Effector memory CD8-positive, alpha-beta T cell (primary cell): ENCODE data around the gene TNFRSF19.

ENCODE experiments used
- ATAC-seq: fragments of 150-1000 bp; cut with Tn5 transposase; replicated peaks from 2 replicates; pipeline ENCODE4 v1.10.0; 2021; ENCODE audit warnings: mild to moderate bottlenecking, moderate library complexity
- DNase-seq, 3 experiments: peaks; one replicate each; pipeline ENCODE4 v3.0.0; 2021
- H3K27ac Mint-ChIP-seq, 2 donors: one replicate each; pipeline ENCODE4 v1.8.0; 2022; ENCODE audit warnings: mild to moderate bottlenecking in 2 of 2, mixed read lengths in 2 of 2, moderate library complexity in 2 of 2
- H3K27me3 Mint-ChIP-seq, 2 donors: one replicate each; pipeline ENCODE4 v1.8.0; 2022; ENCODE audit warnings: mixed read lengths in 2 of 2
- H3K36me3 Mint-ChIP-seq: one replicate; pipeline ENCODE4 v1.8.0; 2022; ENCODE audit warnings: mild to moderate bottlenecking, moderate library complexity, mixed read lengths; ENCODE audit not compliant: insufficient read depth
- H3K4me1 Mint-ChIP-seq, 2 donors: one replicate each; pipeline ENCODE4 v1.8.0; 2022; ENCODE audit warnings: low read depth in 2 of 2, mixed read lengths in 2 of 2
- H3K4me3 Mint-ChIP-seq, 2 donors: one replicate each; pipeline ENCODE4 v1.8.0; 2022; ENCODE audit warnings: mild to moderate bottlenecking in 2 of 2, mixed read lengths in 2 of 2, moderate library complexity in 2 of 2
- H3K9me3 Mint-ChIP-seq, 2 donors: one replicate each; pipeline ENCODE4 v1.8.0; 2022; ENCODE audit warnings: mixed read lengths in 2 of 2

Gene TNFRSF19

DNA sequence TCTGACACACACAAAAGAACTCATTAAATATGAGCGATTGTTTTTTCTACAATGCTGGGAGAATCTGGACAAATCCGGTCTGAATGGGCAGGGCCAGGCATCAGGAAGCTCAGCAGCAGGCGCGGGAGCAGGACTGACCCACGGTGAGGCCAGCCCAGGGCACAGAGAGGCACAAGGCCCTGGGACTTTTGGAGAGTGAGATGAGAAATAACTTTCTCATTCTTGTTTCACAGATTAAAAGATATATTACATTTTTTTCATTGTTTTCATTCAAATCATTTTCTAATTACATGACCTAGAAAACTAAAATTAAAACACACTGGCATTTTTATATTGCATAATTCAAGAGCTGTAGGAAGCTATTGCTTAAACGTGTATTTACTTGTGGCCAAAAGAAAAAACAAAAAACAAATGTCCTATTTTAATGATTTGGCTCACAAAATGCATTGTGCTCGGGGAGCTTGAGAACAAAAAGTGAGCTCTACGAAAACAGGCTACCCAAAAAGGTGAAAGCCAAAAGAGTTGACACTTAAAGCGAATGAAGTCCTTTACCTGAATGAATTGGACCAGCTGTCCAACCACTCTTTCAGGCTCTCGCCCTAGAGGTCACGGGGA is 133.1 kb downstream of the TNFRSF19 start:
- DNase-seq: no peak

GRCh38 chr13:23705583-23705982 is 135.4 kb downstream of the TNFRSF19 start:
- Mint-ChIP-seq H3K36me3 (no peaks in the 10 kb centered on the region), H3K4me3 (no peak overlapping the region), H3K27me3 (peaks cover 17 to 45% of the 10 kb centered on the region in 2 donors), H3K9me3 (no peaks in the 10 kb centered on the region), H3K27ac (no peak overlapping the region), H3K4me1 (no peaks in the 10 kb centered on the region)
- DNase-seq: no peak
- ATAC-seq: no peak

More for the DNA sequence above, 133.1 kb downstream of the TNFRSF19 start:
- ATAC-seq: no peak
- peaks cover 17 to 45% of the 10 kb centered on the region in 2 donors for H3K27me3 Mint-ChIP-seq
- no peaks in the 10 kb centered on the region for H3K9me3 Mint-ChIP-seq
- no peak overlapping the region for H3K4me3 Mint-ChIP-seq
- no peaks in the 10 kb centered on the region for H3K4me1 Mint-ChIP-seq
- H3K36me3 Mint-ChIP-seq: no peaks in the 10 kb centered on the region
- no peak overlapping the region for H3K27ac Mint-ChIP-seq

DNA sequence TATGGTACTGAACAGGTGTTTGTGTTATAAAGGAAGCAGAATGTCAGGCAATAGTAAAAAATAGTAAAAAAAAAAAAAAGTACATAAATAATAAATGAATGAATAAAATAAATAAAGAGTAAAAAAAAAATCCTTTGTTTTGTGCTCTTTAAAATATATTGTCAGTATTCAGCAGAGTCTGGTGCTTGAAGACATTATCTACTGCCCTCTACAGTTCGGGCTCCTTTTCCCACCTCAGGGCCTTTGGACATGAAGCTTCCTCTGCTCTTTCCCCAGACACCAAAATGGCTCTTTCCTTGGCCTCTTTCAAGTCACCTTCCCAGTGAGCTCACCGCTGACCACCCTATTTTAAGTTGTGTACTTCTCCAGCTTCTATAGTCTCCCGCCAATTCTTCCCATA is 137.5 kb downstream of the TNFRSF19 start:
- Mint-ChIP-seq H3K27ac (no peak overlapping the region), H3K27me3 (peaks cover 1 to 26% of the 10 kb centered on the region in 2 donors), H3K9me3 (no peaks in the 10 kb centered on the region), H3K4me1 (no peaks in the 10 kb centered on the region), H3K36me3 (peaks cover under 1% of the 10 kb centered on the region), H3K4me3 (no peak overlapping the region)
- ATAC-seq (no peak), DNase-seq (no peak)

DNA sequence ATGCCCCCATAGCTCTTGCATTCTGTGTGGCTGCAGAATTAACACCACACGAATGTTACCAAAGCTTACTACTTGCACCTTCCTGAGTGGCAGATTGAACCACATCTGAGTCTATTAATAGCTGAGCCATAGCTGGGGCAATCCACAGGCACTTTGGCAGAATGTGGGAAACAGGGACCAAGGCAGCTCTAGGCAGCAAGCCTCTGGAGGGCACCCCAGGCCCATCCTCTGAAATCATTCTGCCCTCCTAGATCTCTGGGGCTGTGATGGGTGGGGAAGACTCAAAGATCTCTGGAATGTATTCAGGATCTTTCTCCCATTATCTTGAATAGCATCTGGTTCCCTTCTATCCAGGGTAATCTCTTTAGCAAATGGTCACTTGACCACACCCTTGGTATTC is 139.3 kb downstream of the TNFRSF19 start:
- no peak overlapping the region for H3K4me3 Mint-ChIP-seq
- no peak for ATAC-seq
- no peaks in the 10 kb centered on the region for H3K4me1 Mint-ChIP-seq

DNA sequence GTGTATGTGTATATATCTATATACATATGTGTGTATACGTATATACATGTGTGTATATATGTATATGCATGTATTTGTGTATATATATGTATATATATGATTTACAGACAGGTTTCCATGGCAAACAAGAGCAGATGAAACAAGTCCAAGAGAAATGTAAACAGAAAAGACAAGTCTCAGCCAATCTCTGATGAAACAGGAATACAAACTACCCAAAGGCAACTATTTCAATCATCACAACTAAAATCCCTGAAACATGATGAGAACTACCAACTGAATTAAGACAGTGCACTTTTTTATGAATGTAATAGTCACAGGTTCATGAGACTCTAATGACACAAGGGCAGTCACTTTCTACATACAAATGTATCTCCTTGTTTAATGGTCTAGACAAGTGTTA is 140.2 kb downstream of the TNFRSF19 start:
- H3K27ac Mint-ChIP-seq: no peak overlapping the region
- no peaks in the 10 kb centered on the region for H3K9me3 Mint-ChIP-seq
- no peaks in the 10 kb centered on the region for H3K4me1 Mint-ChIP-seq
- DNase-seq (no peak), ATAC-seq (no peak)
- H3K4me3 Mint-ChIP-seq: no peak overlapping the region
- peaks cover 15 to 29% of the 10 kb centered on the region in 2 donors for H3K27me3 Mint-ChIP-seq
- peaks cover 4% of the 10 kb centered on the region for H3K36me3 Mint-ChIP-seq

More for the DNA sequence above, 139.3 kb downstream of the TNFRSF19 start:
- no peak for DNase-seq
- H3K27ac Mint-ChIP-seq: no peak overlapping the region
- H3K9me3 Mint-ChIP-seq: no peaks in the 10 kb centered on the region
- peaks cover 9 to 30% of the 10 kb centered on the region in 2 donors for H3K27me3 Mint-ChIP-seq
- H3K36me3 Mint-ChIP-seq: peaks cover 4% of the 10 kb centered on the region

DNA sequence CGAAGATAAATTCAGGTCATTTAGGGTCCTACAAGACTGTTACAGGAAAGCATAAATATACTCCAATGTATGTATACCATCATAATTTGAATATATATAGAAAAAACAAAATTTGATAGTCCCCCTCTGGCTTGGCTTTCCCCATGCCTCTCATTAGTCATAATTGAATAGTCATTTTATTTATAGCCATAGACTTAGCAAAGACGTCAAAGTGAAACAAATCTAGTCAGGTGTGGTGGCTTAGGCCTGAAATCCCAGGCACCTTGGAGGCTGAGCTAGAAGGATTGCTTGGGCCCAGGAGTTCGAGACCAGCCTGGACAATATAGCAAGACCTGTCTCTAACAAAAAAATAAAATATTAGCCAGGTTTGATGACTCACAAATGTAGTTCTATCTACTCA is 141.1 kb downstream of the TNFRSF19 start:
- Mint-ChIP-seq H3K9me3 (no peaks in the 10 kb centered on the region), H3K4me3 (no peak overlapping the region), H3K27me3 (peaks cover 15 to 19% of the 10 kb centered on the region in 2 donors), H3K36me3 (peaks cover 4% of the 10 kb centered on the region), H3K27ac (no peak overlapping the region), H3K4me1 (peaks cover 0 to under 1% of the 10 kb centered on the region in 2 donors)
- no peak for DNase-seq
- ATAC-seq: no peak

DNA sequence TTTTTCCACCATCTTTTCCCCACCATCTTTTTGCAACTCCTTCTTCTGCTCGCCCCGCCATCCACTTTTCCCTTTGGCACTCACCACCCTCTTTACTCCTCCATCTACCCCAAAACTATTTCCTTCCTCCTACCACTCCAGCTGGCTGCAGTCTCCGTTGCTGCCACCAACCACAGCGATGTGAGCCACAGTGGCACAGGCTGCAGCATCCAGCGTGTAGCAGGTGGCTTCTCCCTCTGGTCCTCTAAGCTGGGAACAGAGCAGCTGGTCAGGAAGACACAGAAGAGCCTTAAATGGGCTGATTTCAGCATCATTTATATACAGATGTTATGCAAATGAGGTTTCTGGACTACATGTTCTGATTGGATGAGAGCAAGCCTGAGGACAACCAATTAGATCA is 144.5 kb downstream of the TNFRSF19 start:
- H3K4me3 Mint-ChIP-seq: no peak overlapping the region
- peaks cover 15 to 16% of the 10 kb centered on the region in 2 donors for H3K27me3 Mint-ChIP-seq
- ATAC-seq (no peak), DNase-seq (no peak)
- no peaks in the 10 kb centered on the region for H3K9me3 Mint-ChIP-seq
- no peak overlapping the region for H3K27ac Mint-ChIP-seq
- H3K4me1 Mint-ChIP-seq: peaks cover 0 to 2% of the 10 kb centered on the region in 2 donors
- H3K36me3 Mint-ChIP-seq: peaks cover 4% of the 10 kb centered on the region

GRCh38 chr13:23715092-23715761 is 145.0 kb downstream of the TNFRSF19 start:
- DNase-seq (no peak), ATAC-seq (no peak)
- no peak overlapping the region for H3K4me3 Mint-ChIP-seq
- H3K27me3 Mint-ChIP-seq: peaks cover 15 to 16% of the 10 kb centered on the region in 2 donors
- no peak overlapping the region for H3K27ac Mint-ChIP-seq
- H3K36me3 Mint-ChIP-seq: peaks cover 4% of the 10 kb centered on the region
- H3K9me3 Mint-ChIP-seq: no peaks in the 10 kb centered on the region
- peaks cover 0 to 2% of the 10 kb centered on the region in 2 donors for H3K4me1 Mint-ChIP-seq

GRCh38 chr13:23715762-23716235 is 145.6 kb downstream of the TNFRSF19 start:
- peaks cover 0 to 2% of the 10 kb centered on the region in 2 donors for H3K4me1 Mint-ChIP-seq
- DNase-seq (no peak), ATAC-seq (no peak)
- H3K36me3 Mint-ChIP-seq: peaks cover 4% of the 10 kb centered on the region
- no peak overlapping the region for H3K4me3 Mint-ChIP-seq
- H3K27ac Mint-ChIP-seq: no peak overlapping the region
- H3K27me3 Mint-ChIP-seq: peaks cover 15 to 16% of the 10 kb centered on the region in 2 donors
- H3K9me3 Mint-ChIP-seq: no peaks in the 10 kb centered on the region

- ATAC-seq (no peak), DNase-seq (no peak)
- H3K36me3 Mint-ChIP-seq: peaks cover 4% of the 10 kb centered on the region
- peaks cover 15 to 16% of the 10 kb centered on the region in 2 donors for H3K27me3 Mint-ChIP-seq
- H3K4me1 Mint-ChIP-seq: peaks cover 0 to 2% of the 10 kb centered on the region in 2 donors
- no peak overlapping the region for H3K4me3 Mint-ChIP-seq
- H3K9me3 Mint-ChIP-seq: no peaks in the 10 kb centered on the region
- no peak overlapping the region for H3K27ac Mint-ChIP-seq
Observed at GRCh38 chr13:23716401-23716800, 146.2 kb downstream of the TNFRSF19 start.

DNA sequence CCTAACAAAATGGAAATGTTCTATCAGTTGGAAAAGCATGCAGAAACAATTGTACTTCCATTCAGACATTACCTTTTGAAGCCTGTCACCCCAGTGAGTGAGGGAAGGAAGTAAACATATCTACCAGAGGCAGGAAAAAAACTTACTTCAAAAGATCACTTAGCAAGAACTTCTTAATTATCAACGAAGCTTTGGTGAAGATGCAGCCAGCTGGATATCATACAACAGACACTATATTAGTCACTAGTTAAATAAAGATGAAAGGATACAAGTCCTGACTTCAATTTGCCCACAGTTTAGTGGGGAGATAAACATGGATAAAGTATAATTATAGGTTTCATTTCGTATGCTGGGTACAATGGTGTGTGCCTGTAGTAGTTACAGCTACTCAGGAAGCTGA is 148.8 kb downstream of the TNFRSF19 start:
- Mint-ChIP-seq H3K36me3 (no peaks in the 10 kb centered on the region), H3K4me1 (peaks cover 0 to 2% of the 10 kb centered on the region in 2 donors), H3K27me3 (peaks cover 11 to 13% of the 10 kb centered on the region in 2 donors), H3K27ac (no peak overlapping the region), H3K9me3 (no peaks in the 10 kb centered on the region), H3K4me3 (no peak overlapping the region)
- DNase-seq (no peak), ATAC-seq (no peak)

- H3K27ac Mint-ChIP-seq: no peak overlapping the region
- H3K27me3 Mint-ChIP-seq: no peaks in the 10 kb centered on the region
- no peaks in the 10 kb centered on the region for H3K36me3 Mint-ChIP-seq
- no peaks in the 10 kb centered on the region for H3K4me1 Mint-ChIP-seq
- H3K4me3 Mint-ChIP-seq: no peak overlapping the region
- no peaks in the 10 kb centered on the region for H3K9me3 Mint-ChIP-seq
- DNase-seq (no peak), ATAC-seq (no peak)
Observed at GRCh38 chr13:23722726-23723453, 152.7 kb downstream of the TNFRSF19 start.

- Mint-ChIP-seq H3K27me3 (no peaks in the 10 kb centered on the region), H3K4me1 (no peaks in the 10 kb centered on the region), H3K36me3 (no peaks in the 10 kb centered on the region), H3K9me3 (no peaks in the 10 kb centered on the region), H3K4me3 (no peak overlapping the region), H3K27ac (no peak overlapping the region)
- ATAC-seq: no peak
- no peak for DNase-seq
Observed at GRCh38 chr13:23723471-23723870, 153.3 kb downstream of the TNFRSF19 start.
